IMR-90 (cell line): ENCODE measurements around the gene BET1L. TPM values are rescaled to one million over a fixed set of nuclear protein-coding genes. Genes with fewer than 3 reads are reported as not detected.

Experiments used
- ATAC-seq: fragments of 200-7000 bp; cut with Tn5 transposase; 2 replicates; pipeline ENCODE4 v1.9.1; 2020; ENCODE audit warnings: low read depth, mild to moderate bottlenecking, moderate library complexity
- BruUV-seq: library from RNA; stranded (reverse); fragments of 400-500 nt; replicated peaks from 2 replicates; lab custom pipeline; 2021; lab: Mats Ljungman, UMichigan
- CTCF ChIA-PET: fragments of 300-600 bp; formaldehyde crosslinking; extraction: SDS; loops from one replicate; lab custom pipeline; 2021; ENCODE audit warnings: antibody characterized with exemption; lab: Yijun Ruan, JAX
- POLR2A ChIA-PET: fragments of 300-600 bp; sonication (Branson Sonifier 250); formaldehyde crosslinking; loops from one replicate; lab custom pipeline; 2022; ENCODE audit warnings: antibody characterized with exemption; ENCODE audit not compliant: unreplicated experiment; lab: Charles Lee
- DNase-seq: peaks from one replicate; pipeline ENCODE4 v3.0.0; 2013
- H2AFZ ChIP-seq: replicated peaks from 2 replicates; pipeline ENCODE3; 2013; ENCODE audit warnings: low read length, mild to moderate bottlenecking; ENCODE audit not compliant: poor library complexity
- H2AK5ac ChIP-seq: 2 replicates; pipeline ENCODE4 v1.6.1; 2013; ENCODE audit warnings: low read depth, low read length, inconsistent platforms
- H2AK9ac ChIP-seq: replicated peaks from 2 replicates; pipeline ENCODE3; 2013; ENCODE audit warnings: mild to moderate bottlenecking, low read depth, low read length, moderate library complexity; ENCODE audit not compliant: poor library complexity
- H2BK120ac ChIP-seq: 2 replicates; pipeline ENCODE4 v1.6.1; 2013; ENCODE audit warnings: low read depth, low read length, inconsistent platforms
- H2BK15ac ChIP-seq: 3 replicates; pipeline ENCODE4 v1.6.1; 2013; ENCODE audit warnings: low read depth, low read length, inconsistent platforms
- H2BK20ac ChIP-seq: 2 replicates; pipeline ENCODE4 v1.6.1; 2013; ENCODE audit warnings: low read depth, mild to moderate bottlenecking, inconsistent platforms, low read length, moderate library complexity
- H2BK5ac ChIP-seq: 2 replicates; pipeline ENCODE4 v1.6.1; 2013; ENCODE audit warnings: mild to moderate bottlenecking, low read depth, low read length, inconsistent platforms; ENCODE audit not compliant: poor library complexity, severe bottlenecking
- H3K14ac ChIP-seq: replicated peaks from 2 replicates; pipeline ENCODE4 v1.6.1; 2013; ENCODE audit warnings: low read depth, low read length, inconsistent platforms
- H3K18ac ChIP-seq: 2 replicates; pipeline ENCODE4 v1.6.1; 2013; ENCODE audit warnings: low read depth, low read length, control low read depth
- H3K23ac ChIP-seq: 2 replicates; pipeline ENCODE4 v1.6.1; 2013; ENCODE audit warnings: low read depth, low read length, inconsistent platforms
- H3K27ac ChIP-seq: 2 replicates; pipeline ENCODE4 v1.5.1; 2013; ENCODE audit warnings: mild to moderate bottlenecking, control low read depth, low read length; ENCODE audit not compliant: insufficient read depth
- H3K27me3 ChIP-seq: 2 replicates; pipeline ENCODE4 v1.6.1; 2013; ENCODE audit warnings: low read length; ENCODE audit not compliant: control insufficient read depth, insufficient read depth
- H3K36me3 ChIP-seq: 2 replicates; pipeline ENCODE4 v1.6.1; 2013; ENCODE audit warnings: low read length, mixed read lengths; ENCODE audit not compliant: control insufficient read depth, insufficient read depth
- H3K4ac ChIP-seq: 2 replicates; pipeline ENCODE4 v1.6.1; 2013; ENCODE audit warnings: low read depth, low read length, inconsistent platforms
- H3K4me1 ChIP-seq: 2 replicates; pipeline ENCODE4 v1.6.1; 2013; ENCODE audit warnings: low read length, mixed read lengths; ENCODE audit not compliant: control insufficient read depth, insufficient read depth
- H3K4me2 ChIP-seq: 2 replicates; pipeline ENCODE4 v1.6.1; 2013; ENCODE audit warnings: low read depth, mild to moderate bottlenecking, control low read depth, low read length, moderate library complexity
- H3K4me3 ChIP-seq: 2 replicates; pipeline ENCODE4 v1.5.1; 2013; ENCODE audit warnings: low read depth, mild to moderate bottlenecking, control low read depth, low read length, moderate library complexity; ENCODE audit not compliant: insufficient read depth
- H3K56ac ChIP-seq: 2 replicates; pipeline ENCODE4 v1.6.1; 2013; ENCODE audit warnings: low read length, inconsistent platforms; ENCODE audit not compliant: insufficient read depth; ENCODE audit errors: extremely low read depth
- H3K79me1 ChIP-seq, 2 experiments: 2 replicates each; pipeline ENCODE4 v1.6.1; 2013; ENCODE audit warnings: low read length in 2 of 2, inconsistent platforms in 1 of 2, low read depth in 1 of 2
- H3K9ac ChIP-seq: 2 replicates; pipeline ENCODE4 v1.6.1; 2013; ENCODE audit warnings: low read depth, low read length, control low read depth
- H3K9me1 ChIP-seq: 2 replicates; pipeline ENCODE4 v1.6.1; 2013; ENCODE audit warnings: low read length, inconsistent platforms; ENCODE audit not compliant: insufficient read depth
- H3K9me3 ChIP-seq: 2 replicates; pipeline ENCODE4 v1.6.1; 2013; ENCODE audit warnings: low read length; ENCODE audit not compliant: control insufficient read depth, insufficient read depth
- H4K20me1 ChIP-seq: 2 replicates; pipeline ENCODE4 v1.6.1; 2013; ENCODE audit warnings: low read length, inconsistent platforms; ENCODE audit not compliant: insufficient read depth
- H4K5ac ChIP-seq: 2 replicates; pipeline ENCODE4 v1.6.1; 2013; ENCODE audit warnings: mild to moderate bottlenecking, low read depth, low read length, control low read depth
- H4K8ac ChIP-seq, 2 experiments: 2 replicates each; pipeline ENCODE4 v1.6.1; 2013; ENCODE audit warnings: low read depth in 2 of 2, low read length in 2 of 2, control low read depth in 1 of 2, inconsistent platforms in 1 of 2
- H4K91ac ChIP-seq: 2 replicates; pipeline ENCODE4 v1.6.1; 2013; ENCODE audit warnings: low read depth, low read length, inconsistent platforms; ENCODE audit not compliant: insufficient read depth
- CHD1 ChIP-seq: IDR thresholded peaks from 2 replicates; pipeline ENCODE4 v1.6.1; 2012; ENCODE audit warnings: low read depth, low read length, improper control_type of control experiment
- MAZ ChIP-seq: IDR thresholded peaks from 2 replicates; pipeline ENCODE4 v1.6.1; 2012; ENCODE audit warnings: low read depth, mild to moderate bottlenecking, low read length, improper control_type of control experiment, moderate library complexity, borderline replicate concordance
- WGBS, 2 experiments: methylation state at CpG; one replicate each; pipeline versions ENCODE4 v1.1.5 to v1.1.7; 2013; ENCODE audit warnings: missing lambda C conversion rate in 2 of 2; ENCODE audit not compliant: insufficient read length in 1 of 2; ENCODE audit errors: extremely low coverage in 2 of 2; 5-methylcytosine and 5-hydroxymethylcytosine counted together
- dilution Hi-C: fragments of 300-500 bp; cut with HindIII; formaldehyde crosslinking; loops from one replicate; pipeline ENCODE4 v1.14.3; 2018; ENCODE audit warnings: low sequenced_read_pairs; ENCODE audit not compliant: unreplicated experiment
- in situ Hi-C: fragments of 300-500 bp; cut with MboI; formaldehyde crosslinking; loops from 3 replicates; pipeline ENCODE4 v1.14.3; 2019; ENCODE audit warnings: low sequenced_read_pairs, inconsistent platforms, mixed read lengths
- intact Hi-C: fragments of 100-400 bp; cut with micrococcal nuclease; formaldehyde crosslinking; loops from 2 replicates; pipeline ENCODE4 v1.10.0; 2022
- polyA plus RNA-seq, 3 experiments: library from polyadenylated mRNA; depleted of rRNA; stranded (reverse); fragments of >200 nt; gene quantifications; 2 replicates each; pipeline ENCODE4 v1.2.3, GENCODE V29; 2012; ENCODE audit warnings: low replicate concordance in 1 of 3
- total RNA-seq: library from RNA; depleted of rRNA; stranded (reverse); fragments of >200 nt; gene quantifications from 2 replicates; pipeline ENCODE4 v1.2.3, GENCODE V29; 2012
- TF ChIP-seq, protein P1 (sequence below): fragments of 150-350 bp; IDR thresholded peaks from 2 replicates; pipeline ENCODE4 v1.6.1; 2017; ENCODE audit warnings: mild to moderate bottlenecking, antibody characterized with exemption, low read length, low read depth

The BET1L gene
- total and polyA plus RNA-seq, 2 of the 4 experiments (the other 2 are of a cell fraction): 10.8 to 90.7 TPM

DNA sequence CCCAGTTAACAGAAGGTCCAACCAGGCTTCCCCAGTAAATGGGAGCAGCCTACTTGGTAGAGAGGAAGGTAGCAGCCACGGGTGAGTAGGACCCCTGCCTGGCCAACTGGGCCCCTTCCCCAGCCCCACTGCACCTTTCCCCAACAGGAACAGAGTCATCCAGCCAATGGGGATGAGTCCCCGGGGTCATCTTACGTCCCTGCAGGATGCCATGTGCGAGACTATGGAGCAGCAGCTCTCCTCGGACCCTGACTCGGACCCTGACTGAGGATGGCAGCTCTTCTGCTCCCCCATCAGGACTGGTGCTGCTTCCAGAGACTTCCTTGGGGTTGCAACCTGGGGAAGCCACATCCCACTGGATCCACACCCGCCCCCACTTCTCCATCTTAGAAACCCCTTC lies 6.9 kb upstream of the BET1L start:
- no peak overlapping the region for H3K4ac ChIP-seq
- WGBS, 2 experiments: 98% methylated on average over 5 of the region's 7 CpGs; no CpG with 5 or more reads in 1 of the 2 experiments
- H3K23ac ChIP-seq: no peak overlapping the region
- CTCF ChIA-PET: no interaction called here
- intact Hi-C loops (no loop called here), in situ Hi-C loops (no loop called here), dilution Hi-C loops (no loop called here)
- H3K56ac ChIP-seq: no peak overlapping the region
- ATAC-seq: no peak
- no peak overlapping the region for H4K5ac ChIP-seq
- no peak overlapping the region for H2BK5ac ChIP-seq
- H4K20me1 ChIP-seq: peaks cover 55% of the 10 kb centered on the region
- no TSS peak for BruUV-seq
- H3K4me2 ChIP-seq: no peak overlapping the region
- no peak overlapping the region for H2AK5ac ChIP-seq
- H3K9me1 ChIP-seq: peaks cover 19% of the 10 kb centered on the region
- no peak overlapping the region for H3K18ac ChIP-seq
- H4K8ac ChIP-seq: no peak overlapping the region
- H2BK120ac ChIP-seq: no peak overlapping the region
- TF ChIP-seq CHD1: no peak
- no peak for TF ChIP-seq MAZ
- TF ChIP-seq, protein P1, sequence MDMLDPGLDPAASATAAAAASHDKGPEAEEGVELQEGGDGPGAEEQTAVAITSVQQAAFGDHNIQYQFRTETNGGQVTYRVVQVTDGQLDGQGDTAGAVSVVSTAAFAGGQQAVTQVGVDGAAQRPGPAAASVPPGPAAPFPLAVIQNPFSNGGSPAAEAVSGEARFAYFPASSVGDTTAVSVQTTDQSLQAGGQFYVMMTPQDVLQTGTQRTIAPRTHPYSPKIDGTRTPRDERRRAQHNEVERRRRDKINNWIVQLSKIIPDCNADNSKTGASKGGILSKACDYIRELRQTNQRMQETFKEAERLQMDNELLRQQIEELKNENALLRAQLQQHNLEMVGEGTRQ: no peak
- H3K9me3 ChIP-seq: no peaks in the 10 kb centered on the region
- no peak overlapping the region for H2BK20ac ChIP-seq
- no peak overlapping the region for H3K4me3 ChIP-seq
- H3K4me1 ChIP-seq: peaks cover 23% of the 10 kb centered on the region
- POLR2A ChIA-PET: no interaction called here
- no peak overlapping the region for H2AFZ ChIP-seq
- no peak overlapping the region for H2BK15ac ChIP-seq
- H3K27me3 ChIP-seq: no peaks in the 10 kb centered on the region
- H3K9ac ChIP-seq: no peak overlapping the region
- no peak overlapping the region for H3K14ac ChIP-seq
- H3K36me3 ChIP-seq: peaks cover 72% of the 10 kb centered on the region
- DNase-seq: no peak
- peaks cover 25 to 61% of the 10 kb centered on the region in 2 experiments for H3K79me1 ChIP-seq
- no peak overlapping the region for H3K27ac ChIP-seq
- no peak overlapping the region for H4K91ac ChIP-seq
- no peak overlapping the region for H2AK9ac ChIP-seq
